ENCODE results near the gene VCPKMT. TPM values are rescaled to one million over a fixed set of nuclear protein-coding genes. Genes with fewer than 3 reads are reported as not detected.

The VCPKMT gene
- total RNA-seq, 3 donors from 2014 or later: 5.0 to 8.5 (median 8.3) TPM

DNA sequence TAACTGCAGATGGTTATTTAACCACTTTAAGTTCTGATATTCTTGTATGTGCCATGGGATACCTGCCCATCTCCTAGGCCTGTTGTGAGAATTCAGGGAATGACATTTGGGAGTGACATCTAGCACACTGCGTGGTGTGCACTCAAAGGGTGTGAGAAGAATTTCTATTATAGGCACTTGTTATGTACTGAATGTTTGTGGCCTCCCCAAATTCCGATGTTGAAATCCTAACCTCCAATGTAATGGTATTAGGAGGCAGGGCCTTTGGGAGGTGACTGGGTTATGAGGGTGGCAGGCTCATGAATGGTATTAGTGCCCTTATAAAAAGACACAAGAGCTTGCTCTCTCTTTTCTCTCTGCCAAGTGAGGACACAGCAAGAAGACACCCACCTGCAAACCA, 27.6 kb downstream of the VCPKMT start:
- DNase-seq (ENCODE audit: low spot score in 2 of 2): no peak
- Histone ChIP-seq H3K9me3 (no peaks in the 10 kb centered on the region), H3K4me1 (peaks cover 0 to 1% of the 10 kb centered on the region in 2 donors), H3K36me3 (no peaks in the 10 kb centered on the region), H3K4me3 (no peak overlapping the region), H3K27ac (no peak overlapping the region), H3K27me3 (no peaks in the 10 kb centered on the region)
- TF ChIP-seq POLR2A (IDR thresholded peaks at IDR 0.05): no peak
- TF ChIP-seq, protein P1, sequence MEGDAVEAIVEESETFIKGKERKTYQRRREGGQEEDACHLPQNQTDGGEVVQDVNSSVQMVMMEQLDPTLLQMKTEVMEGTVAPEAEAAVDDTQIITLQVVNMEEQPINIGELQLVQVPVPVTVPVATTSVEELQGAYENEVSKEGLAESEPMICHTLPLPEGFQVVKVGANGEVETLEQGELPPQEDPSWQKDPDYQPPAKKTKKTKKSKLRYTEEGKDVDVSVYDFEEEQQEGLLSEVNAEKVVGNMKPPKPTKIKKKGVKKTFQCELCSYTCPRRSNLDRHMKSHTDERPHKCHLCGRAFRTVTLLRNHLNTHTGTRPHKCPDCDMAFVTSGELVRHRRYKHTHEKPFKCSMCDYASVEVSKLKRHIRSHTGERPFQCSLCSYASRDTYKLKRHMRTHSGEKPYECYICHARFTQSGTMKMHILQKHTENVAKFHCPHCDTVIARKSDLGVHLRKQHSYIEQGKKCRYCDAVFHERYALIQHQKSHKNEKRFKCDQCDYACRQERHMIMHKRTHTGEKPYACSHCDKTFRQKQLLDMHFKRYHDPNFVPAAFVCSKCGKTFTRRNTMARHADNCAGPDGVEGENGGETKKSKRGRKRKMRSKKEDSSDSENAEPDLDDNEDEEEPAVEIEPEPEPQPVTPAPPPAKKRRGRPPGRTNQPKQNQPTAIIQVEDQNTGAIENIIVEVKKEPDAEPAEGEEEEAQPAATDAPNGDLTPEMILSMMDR (IDR thresholded peaks at IDR 0.05): no peak
- no peak for TF ChIP-seq POLR2AphosphoS5 (IDR thresholded peaks at IDR 0.05)
- intact Hi-C loops (cut with DNase I; ENCODE audit: low total_unique reads): no loop called here

DNA sequence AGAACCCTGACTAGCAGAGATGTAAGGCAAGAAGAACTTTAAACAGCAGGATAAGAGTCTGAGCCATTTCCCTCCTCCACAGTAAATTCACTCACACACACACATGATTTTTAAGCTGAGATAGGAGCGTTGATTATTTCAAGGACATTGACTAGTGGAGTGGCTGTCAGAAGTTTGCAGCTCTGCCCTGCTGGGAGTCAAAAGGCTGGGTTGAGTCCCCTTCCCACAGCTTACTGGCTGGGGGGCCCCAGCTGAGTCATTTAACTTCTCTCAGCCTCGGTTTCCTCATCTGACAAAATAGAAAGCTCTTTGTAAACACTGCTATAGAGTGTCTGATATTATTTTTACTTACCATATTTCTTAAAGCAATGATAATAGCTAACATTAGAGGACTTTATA, 28.3 kb downstream of the VCPKMT start:
- TF ChIP-seq, protein P1 (IDR thresholded peaks at IDR 0.05): no peak
- TF ChIP-seq POLR2A (IDR thresholded peaks at IDR 0.05) (no peak), POLR2AphosphoS5 (IDR thresholded peaks at IDR 0.05) (no peak)
- Histone ChIP-seq H3K4me3 (no peak overlapping the region), H3K36me3 (no peaks in the 10 kb centered on the region), H3K4me1 (peaks cover 0 to 7% of the 10 kb centered on the region in 2 donors), H3K27me3 (no peaks in the 10 kb centered on the region), H3K27ac (no peak overlapping the region), H3K9me3 (no peaks in the 10 kb centered on the region)
- intact Hi-C loops (cut with DNase I; ENCODE audit: low total_unique reads): no loop called here
- no peak for DNase-seq (ENCODE audit: low spot score in 2 of 2)

DNA sequence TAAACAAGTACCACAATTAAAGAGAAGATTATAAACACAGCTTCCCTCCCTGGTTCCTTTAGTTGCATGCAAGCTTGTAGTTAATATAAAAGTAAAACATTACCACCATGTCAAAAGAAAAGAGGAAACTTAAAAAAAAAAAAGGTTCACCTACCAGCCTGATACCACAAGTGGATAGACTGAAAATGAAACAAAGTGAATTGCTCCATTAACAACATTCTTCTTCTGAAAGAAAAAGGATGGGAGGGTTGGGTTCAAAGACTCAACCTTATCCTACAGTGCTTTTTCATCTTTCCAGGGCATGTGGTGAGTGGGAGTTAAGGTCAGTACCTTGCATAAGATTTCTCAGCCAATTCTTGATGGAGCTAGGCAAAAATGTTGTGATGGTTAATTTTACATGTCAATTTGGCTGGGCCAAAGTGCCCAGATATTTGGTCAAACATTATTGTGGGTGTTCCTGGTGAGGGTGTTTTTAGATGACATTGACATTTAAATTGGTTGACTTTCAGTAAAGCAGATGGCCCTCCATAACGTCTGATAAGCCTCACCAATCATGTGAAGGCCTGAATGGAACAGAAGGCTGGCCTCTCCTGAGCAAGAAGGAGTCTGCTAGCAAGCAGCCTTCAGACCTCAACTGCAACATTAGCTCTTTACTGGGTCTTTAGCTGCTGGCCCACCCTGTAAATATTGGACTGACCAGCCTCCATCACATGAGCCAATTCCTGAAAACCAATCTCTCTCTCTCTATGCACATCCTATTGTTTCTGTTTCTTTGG, 28.8 kb downstream of the VCPKMT start:
- no peaks in the 10 kb centered on the region for H3K36me3 ChIP-seq
- H3K4me3 ChIP-seq: no peak overlapping the region
- no peak for DNase-seq (ENCODE audit: low spot score in 2 of 2)
- no peak overlapping the region for H3K27ac ChIP-seq
- no peak for TF ChIP-seq POLR2AphosphoS5 (IDR thresholded peaks at IDR 0.05)
- TF ChIP-seq, protein P1 (IDR thresholded peaks at IDR 0.05): no peak
- no peak for TF ChIP-seq POLR2A (IDR thresholded peaks at IDR 0.05)
- H3K4me1 ChIP-seq: peaks cover 4 to 7% of the 10 kb centered on the region in 2 donors
- no peaks in the 10 kb centered on the region for H3K9me3 ChIP-seq
- intact Hi-C loops (cut with DNase I; ENCODE audit: low total_unique reads): no loop called here
- H3K27me3 ChIP-seq: no peaks in the 10 kb centered on the region

DNA sequence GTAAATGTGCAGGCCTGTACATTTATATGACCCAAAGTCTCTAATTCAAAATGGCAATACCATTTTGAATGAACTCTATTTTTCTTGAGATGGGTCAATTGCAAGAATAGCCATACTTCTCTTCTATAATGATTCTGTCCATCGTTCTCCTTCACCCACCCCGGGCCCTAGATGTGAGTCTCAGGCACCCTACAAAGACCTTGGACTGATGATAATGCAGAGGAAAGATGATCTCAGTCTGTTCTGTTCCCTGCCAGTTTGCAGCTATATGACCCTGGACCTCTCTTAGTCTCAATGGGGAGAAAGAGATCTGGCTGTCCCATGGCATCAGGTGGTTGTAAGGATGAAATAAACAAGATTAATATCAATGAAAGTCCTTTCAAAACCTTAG, 30.1 kb downstream of the VCPKMT start:
- intact Hi-C loops (cut with DNase I; ENCODE audit: low total_unique reads): no loop called here
- no peaks in the 10 kb centered on the region for H3K36me3 ChIP-seq
- H3K27me3 ChIP-seq: no peaks in the 10 kb centered on the region

More for the DNA sequence above, 30.1 kb downstream of the VCPKMT start:
- TF ChIP-seq POLR2A (IDR thresholded peaks at IDR 0.05) (no peak), POLR2AphosphoS5 (IDR thresholded peaks at IDR 0.05) (no peak)
- TF ChIP-seq, protein P1 (IDR thresholded peaks at IDR 0.05): no peak
- Histone ChIP-seq H3K4me3 (no peak overlapping the region), H3K27ac (no peak overlapping the region), H3K9me3 (no peaks in the 10 kb centered on the region), H3K4me1 (peaks cover 7% of the 10 kb centered on the region in 2 donors)
- DNase-seq (ENCODE audit: low spot score in 2 of 2): no peak
